Measurements from ENCODE around the gene TCF7L1.

DNA sequence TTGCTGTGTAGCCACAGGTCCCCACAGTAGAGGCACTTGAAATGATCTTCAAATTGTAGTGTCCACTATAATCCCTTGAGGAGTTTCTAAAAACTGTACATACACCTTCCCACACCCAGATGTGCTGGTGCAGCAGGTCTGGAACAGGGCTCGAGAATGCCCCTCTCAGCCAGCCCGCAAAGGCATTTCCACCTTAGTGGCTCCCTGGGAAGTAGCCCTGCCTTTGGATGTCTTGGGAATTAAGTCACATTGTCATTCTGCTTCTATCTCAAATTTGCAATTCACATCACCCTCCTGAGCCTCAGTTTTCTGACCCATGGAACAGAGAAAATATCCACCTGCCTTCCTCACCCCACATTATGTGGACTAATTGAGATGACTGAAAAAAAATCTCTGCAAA is 44.3 kb upstream of the TCF7L1 start:
- TF ChIP-seq CTCF (IDR thresholded peaks at IDR 0.05), result no peak
- no peak for TF ChIP-seq POLR2A (IDR thresholded peaks at IDR 0.05)

Data from right lobe of liver (tissue), 4 donors.